Right lobe of liver (tissue), 4 donors: Measurements from ENCODE around the gene KLHDC10.

Experiments
- CTCF ChIP-seq, 4 donors: fragments of 200-600 bp in 3 of 4; fragments of 450-650 bp in 1 of 4; IDR thresholded peaks; one replicate each; pipeline versions ENCODE4 v1.5.1 to v1.8.0; 2016 to 2022; ENCODE audit warnings: antibody characterized with exemption in 4 of 4, mild to moderate bottlenecking in 2 of 4
- POLR2A ChIP-seq: fragments of 450-650 bp; IDR thresholded peaks from one replicate; pipeline ENCODE4 v1.6.1; 2017; ENCODE audit warnings: antibody characterized with exemption, mild to moderate bottlenecking
- donor health status: DM: no; HTN: no; CAD: no.
- donor health status: DM: no; HTN: no; CAD: no.
- donor health status: DM: no; HTN: yes; CAD: no.

GRCh38 chr7:130141884-130142653 is 71.7 kb downstream of the KLHDC10 start:
- TF ChIP-seq CTCF (IDR thresholded peaks at IDR 0.05) = no peak
- TF ChIP-seq POLR2A = no peak
